ENCODE measurements around the gene EVA1A.
"Not testable (repeated sequence)": the region's sequence is repeated elsewhere in the genome, so short reads cannot be mapped to it uniquely, and the experiment has no call there.

Gene EVA1A

DNA sequence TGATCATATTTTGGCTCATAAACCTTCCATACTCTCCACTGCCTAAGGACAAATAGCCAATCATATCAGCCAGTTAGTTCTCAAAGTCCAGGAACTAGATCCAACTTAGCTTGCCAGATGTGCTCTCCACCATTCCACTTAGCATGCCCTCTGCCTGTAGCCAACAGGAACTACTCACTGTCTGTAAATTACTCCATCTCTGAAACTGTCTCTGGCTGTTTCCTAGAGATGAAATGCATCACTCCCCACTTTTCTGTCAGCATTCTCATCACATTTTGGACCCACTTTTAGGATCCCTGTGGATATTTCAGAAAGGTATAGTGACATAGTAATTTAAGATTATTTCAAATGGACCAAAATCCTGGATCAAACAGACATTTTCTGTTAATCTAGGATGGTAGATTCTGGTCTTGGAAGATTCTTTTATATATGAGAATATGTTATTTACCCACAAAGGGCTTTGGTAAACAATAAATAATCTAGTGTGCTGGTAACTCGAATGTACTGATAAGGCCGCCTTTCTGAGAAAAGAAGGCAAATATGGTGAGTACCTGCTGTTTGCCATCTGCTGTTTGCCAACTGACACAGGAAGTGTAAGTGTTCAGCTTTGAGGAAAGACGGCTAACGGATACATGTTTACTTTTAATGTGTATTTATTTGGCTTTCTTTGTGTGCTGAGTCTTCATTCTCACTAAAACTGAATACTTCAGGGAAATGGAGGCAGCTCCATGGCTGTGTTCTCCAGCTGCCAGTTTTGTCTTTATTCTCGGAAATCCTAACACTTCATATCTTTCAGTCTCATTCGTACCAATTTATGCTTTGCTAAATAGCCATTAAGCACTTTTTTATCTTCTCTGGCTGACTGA is 79.5 kb downstream of the EVA1A start:
- Histone ChIP-seq H3K9me3 (ENCODE audit: control insufficient read depth, insufficient read depth, low read length) (no peaks in the 10 kb centered on the region), H3K4me1 (ENCODE audit: control insufficient read depth, insufficient read depth, low read length) (peaks cover 6% of the 10 kb centered on the region), H3K4me3 (ENCODE audit: low read depth, low read length) (no peak overlapping the region), H3K9ac (ENCODE audit: low read depth, low read length) (no peak overlapping the region), H3K36me3 (ENCODE audit: control insufficient read depth, insufficient read depth, low read length) (no peaks in the 10 kb centered on the region), H3K27me3 (ENCODE audit: control insufficient read depth, insufficient read depth, low read length) (no peaks in the 10 kb centered on the region)

DNA sequence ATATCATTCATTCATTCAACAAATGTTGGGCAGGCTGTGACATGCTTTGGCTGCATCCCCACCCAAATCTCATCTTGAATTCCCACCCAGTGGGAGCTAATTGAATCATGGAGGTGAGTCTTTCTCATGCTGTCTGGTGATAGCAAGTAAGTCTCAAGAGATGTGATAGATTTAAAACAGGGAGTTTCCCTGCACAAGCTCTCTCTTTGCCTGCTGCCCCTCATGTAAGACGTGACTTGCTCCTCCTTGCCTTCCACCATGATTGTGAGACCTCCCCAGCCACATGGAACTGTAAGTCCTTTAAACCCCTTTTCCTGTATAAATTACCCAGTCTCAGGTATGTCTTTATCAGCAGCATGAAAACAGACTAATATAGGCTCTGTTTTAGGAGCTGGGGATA is 83.0 kb downstream of the EVA1A start:
- not testable (repeated sequence) for H3K27me3 ChIP-seq (ENCODE audit: control insufficient read depth, insufficient read depth, low read length); H3K4me3 ChIP-seq (ENCODE audit: low read depth, low read length); H3K9me3 ChIP-seq (ENCODE audit: control insufficient read depth, insufficient read depth, low read length); H3K36me3 ChIP-seq (ENCODE audit: control insufficient read depth, insufficient read depth, low read length); H3K9ac ChIP-seq (ENCODE audit: low read depth, low read length)
- H3K4me1 ChIP-seq (ENCODE audit: control insufficient read depth, insufficient read depth, low read length) = peaks cover 11% of the 10 kb centered on the region

DNA sequence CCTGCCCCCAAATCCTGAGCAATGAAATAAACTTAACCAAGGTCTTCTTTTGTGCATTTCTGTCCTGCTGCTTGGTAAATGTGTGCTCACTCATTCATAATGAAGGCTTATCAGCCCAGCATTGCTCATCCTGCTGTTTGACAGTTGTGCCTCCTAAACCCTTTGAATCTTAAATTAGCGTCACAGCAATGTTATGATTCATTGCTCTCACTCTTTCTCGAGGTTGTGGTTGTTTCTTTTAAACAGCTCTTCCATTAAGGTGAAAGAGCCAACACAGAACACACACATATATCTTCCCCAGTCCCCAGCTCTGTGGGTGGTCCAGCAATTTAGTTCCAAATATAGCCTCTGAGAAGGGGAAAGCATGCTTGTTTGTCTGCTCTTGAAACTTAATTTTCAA is 84.0 kb downstream of the EVA1A start:
- H3K4me3 ChIP-seq (ENCODE audit: low read depth, low read length) = no peak overlapping the region

DNA sequence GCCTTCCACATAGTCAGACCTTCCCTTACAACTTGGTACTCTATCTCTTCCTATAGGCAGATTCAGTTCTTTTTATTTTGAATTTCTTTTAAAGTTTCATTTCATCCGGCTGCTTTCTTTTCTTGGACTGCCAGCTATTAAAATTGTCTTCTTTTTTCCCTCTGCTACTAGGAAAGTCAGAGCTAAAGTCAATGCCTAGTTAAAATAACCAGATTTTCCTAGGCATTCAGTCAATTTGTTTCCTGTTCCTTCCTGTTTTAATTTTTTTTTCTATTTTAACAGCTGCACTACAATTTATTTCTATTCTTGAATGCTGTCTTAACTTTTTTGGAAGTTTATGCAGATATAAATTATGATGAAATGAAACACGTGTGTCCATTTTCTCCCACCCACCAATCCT is 84.8 kb downstream of the EVA1A start:
- no peak overlapping the region for H3K9ac ChIP-seq (ENCODE audit: low read depth, low read length)
- no peaks in the 10 kb centered on the region for H3K9me3 ChIP-seq (ENCODE audit: control insufficient read depth, insufficient read depth, low read length)
- no peaks in the 10 kb centered on the region for H3K36me3 ChIP-seq (ENCODE audit: control insufficient read depth, insufficient read depth, low read length)
- H3K27me3 ChIP-seq (ENCODE audit: control insufficient read depth, insufficient read depth, low read length) = no peaks in the 10 kb centered on the region
- no peak overlapping the region for H3K4me3 ChIP-seq (ENCODE audit: low read depth, low read length)
- H3K4me1 ChIP-seq (ENCODE audit: control insufficient read depth, insufficient read depth, low read length) = peaks cover 11% of the 10 kb centered on the region

More for the DNA sequence above, 84.0 kb downstream of the EVA1A start:
- H3K4me1 ChIP-seq (ENCODE audit: control insufficient read depth, insufficient read depth, low read length) = peaks cover 11% of the 10 kb centered on the region
- H3K27me3 ChIP-seq (ENCODE audit: control insufficient read depth, insufficient read depth, low read length) = no peaks in the 10 kb centered on the region
- H3K36me3 ChIP-seq (ENCODE audit: control insufficient read depth, insufficient read depth, low read length) = no peaks in the 10 kb centered on the region
- no peaks in the 10 kb centered on the region for H3K9me3 ChIP-seq (ENCODE audit: control insufficient read depth, insufficient read depth, low read length)
- H3K9ac ChIP-seq (ENCODE audit: low read depth, low read length) = no peak overlapping the region

DNA sequence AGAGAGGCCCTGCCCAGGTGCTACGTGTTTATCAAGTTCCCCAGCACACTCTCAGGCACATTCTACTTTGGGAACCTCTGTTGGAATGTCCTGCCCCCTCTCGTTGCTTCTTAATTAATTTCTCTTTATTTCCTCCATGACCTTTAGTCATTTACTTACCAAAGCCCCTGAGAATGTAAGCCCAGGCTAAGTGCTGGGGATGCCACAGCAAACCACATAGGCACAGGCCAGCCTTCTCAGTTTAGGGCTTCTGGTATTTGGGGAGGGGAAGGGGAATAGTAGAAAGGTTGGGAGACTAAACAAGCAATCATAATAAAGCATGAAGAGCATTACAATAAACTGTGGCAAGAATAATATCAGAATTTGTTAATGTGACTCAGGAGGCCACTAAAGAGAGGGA is 85.7 kb downstream of the EVA1A start:
- H3K4me3 ChIP-seq (ENCODE audit: low read depth, low read length) = no peak overlapping the region
- H3K27me3 ChIP-seq (ENCODE audit: control insufficient read depth, insufficient read depth, low read length) = no peaks in the 10 kb centered on the region
- peaks cover 11% of the 10 kb centered on the region for H3K4me1 ChIP-seq (ENCODE audit: control insufficient read depth, insufficient read depth, low read length)

DNA sequence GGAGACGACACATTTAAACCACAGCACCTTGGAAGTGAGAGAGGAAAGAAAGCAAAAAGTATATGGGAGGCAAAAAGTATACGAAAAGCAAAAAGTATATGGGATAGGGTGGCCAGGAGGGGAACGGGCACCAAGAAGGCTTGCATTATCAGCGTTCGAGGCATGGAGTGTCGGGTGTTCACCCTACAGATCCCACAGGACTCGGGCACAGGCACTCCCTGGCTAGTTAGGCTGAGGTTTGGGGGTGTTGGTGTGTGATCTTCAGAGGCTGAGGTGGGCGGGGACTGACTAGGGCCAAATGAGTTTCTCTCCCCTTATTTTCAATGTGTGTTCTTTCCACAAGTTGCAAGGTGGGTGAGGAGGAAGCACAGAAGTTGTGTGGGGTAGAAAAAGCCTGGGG is 86.6 kb downstream of the EVA1A start:
- H3K27me3 ChIP-seq (ENCODE audit: control insufficient read depth, insufficient read depth, low read length) = no peaks in the 10 kb centered on the region
- peaks cover 11% of the 10 kb centered on the region for H3K4me1 ChIP-seq (ENCODE audit: control insufficient read depth, insufficient read depth, low read length)

More for the DNA sequence above, 85.7 kb downstream of the EVA1A start:
- no peak overlapping the region for H3K9ac ChIP-seq (ENCODE audit: low read depth, low read length)
- no peaks in the 10 kb centered on the region for H3K36me3 ChIP-seq (ENCODE audit: control insufficient read depth, insufficient read depth, low read length)
- H3K9me3 ChIP-seq (ENCODE audit: control insufficient read depth, insufficient read depth, low read length) = no peaks in the 10 kb centered on the region

DNA sequence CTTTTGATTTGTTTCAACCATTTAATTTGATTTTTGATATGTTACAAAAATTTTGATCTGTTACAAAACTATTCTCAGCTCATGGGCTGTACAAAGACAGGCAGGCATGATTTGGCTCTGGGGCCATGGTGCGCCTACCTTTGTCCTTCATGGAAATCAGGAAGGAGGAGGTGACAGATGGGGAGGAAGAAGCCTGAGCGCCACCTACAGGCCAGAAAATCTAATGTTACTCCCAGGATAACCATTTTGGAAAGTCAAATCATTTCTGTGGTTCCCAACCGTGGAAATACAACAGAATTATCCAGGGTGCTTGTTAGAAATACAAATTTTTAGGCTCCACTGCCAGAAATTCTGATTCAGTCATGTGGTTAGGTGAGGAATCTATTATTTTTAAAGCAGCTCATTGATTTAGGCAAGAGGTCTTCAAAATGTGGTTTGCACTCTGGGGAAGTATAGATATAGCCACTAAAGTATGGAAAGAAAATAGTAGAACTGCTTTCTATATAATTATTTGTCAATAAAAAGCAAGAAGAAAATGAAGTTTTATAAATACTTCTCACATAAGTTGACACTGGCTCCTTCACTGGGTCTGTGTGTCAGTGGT is 93.9 kb downstream of the EVA1A start:
- Histone ChIP-seq H3K9me3 (ENCODE audit: control insufficient read depth, insufficient read depth, low read length) (no peaks in the 10 kb centered on the region), H3K9ac (ENCODE audit: low read depth, low read length) (no peak overlapping the region), H3K4me1 (ENCODE audit: control insufficient read depth, insufficient read depth, low read length) (peaks cover 2% of the 10 kb centered on the region), H3K27me3 (ENCODE audit: control insufficient read depth, insufficient read depth, low read length) (no peaks in the 10 kb centered on the region), H3K36me3 (ENCODE audit: control insufficient read depth, insufficient read depth, low read length) (no peaks in the 10 kb centered on the region), H3K4me3 (ENCODE audit: low read depth, low read length) (no peak overlapping the region)

More for the DNA sequence above, 86.6 kb downstream of the EVA1A start:
- Histone ChIP-seq H3K4me3 (ENCODE audit: low read depth, low read length) (no peak overlapping the region), H3K9ac (ENCODE audit: low read depth, low read length) (no peak overlapping the region), H3K36me3 (ENCODE audit: control insufficient read depth, insufficient read depth, low read length) (no peaks in the 10 kb centered on the region), H3K9me3 (ENCODE audit: control insufficient read depth, insufficient read depth, low read length) (no peaks in the 10 kb centered on the region)

DNA sequence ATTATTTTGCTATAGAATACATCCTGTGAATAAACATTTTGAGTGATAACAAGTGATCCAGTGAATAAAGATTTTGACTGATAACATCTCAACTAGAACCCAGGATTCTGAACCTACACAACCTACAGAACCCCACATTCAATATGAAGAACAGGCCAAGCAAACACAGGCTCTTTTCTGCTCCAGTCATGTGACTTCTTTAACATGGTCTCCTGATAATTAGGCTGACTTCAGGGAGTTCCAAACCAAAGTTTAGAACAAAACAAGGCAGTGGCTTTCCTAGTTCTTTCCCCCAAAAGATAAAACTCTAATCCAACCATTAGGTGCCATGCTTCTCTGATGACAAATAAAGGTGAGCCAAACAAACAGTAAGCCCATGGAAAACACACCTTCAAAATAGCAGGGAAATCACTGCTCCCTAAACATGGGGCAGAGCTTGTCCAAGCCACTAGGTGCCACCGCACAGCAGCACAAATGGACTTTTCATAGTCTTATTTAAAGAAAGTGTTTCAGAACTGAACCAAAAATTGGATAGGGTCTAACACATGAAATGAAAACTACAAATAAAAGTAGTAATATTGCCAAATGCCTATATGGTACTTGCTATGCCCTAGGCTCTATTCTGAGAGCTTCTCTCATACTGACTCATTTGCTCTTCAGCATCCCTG is 95.3 kb downstream of the EVA1A start:
- Histone ChIP-seq H3K27me3 (ENCODE audit: control insufficient read depth, insufficient read depth, low read length) (no peaks in the 10 kb centered on the region), H3K9me3 (ENCODE audit: control insufficient read depth, insufficient read depth, low read length) (no peaks in the 10 kb centered on the region), H3K9ac (ENCODE audit: low read depth, low read length) (no peak overlapping the region), H3K36me3 (ENCODE audit: control insufficient read depth, insufficient read depth, low read length) (no peaks in the 10 kb centered on the region), H3K4me3 (ENCODE audit: low read depth, low read length) (no peak overlapping the region), H3K4me1 (ENCODE audit: control insufficient read depth, insufficient read depth, low read length) (peaks cover 3% of the 10 kb centered on the region)

DNA sequence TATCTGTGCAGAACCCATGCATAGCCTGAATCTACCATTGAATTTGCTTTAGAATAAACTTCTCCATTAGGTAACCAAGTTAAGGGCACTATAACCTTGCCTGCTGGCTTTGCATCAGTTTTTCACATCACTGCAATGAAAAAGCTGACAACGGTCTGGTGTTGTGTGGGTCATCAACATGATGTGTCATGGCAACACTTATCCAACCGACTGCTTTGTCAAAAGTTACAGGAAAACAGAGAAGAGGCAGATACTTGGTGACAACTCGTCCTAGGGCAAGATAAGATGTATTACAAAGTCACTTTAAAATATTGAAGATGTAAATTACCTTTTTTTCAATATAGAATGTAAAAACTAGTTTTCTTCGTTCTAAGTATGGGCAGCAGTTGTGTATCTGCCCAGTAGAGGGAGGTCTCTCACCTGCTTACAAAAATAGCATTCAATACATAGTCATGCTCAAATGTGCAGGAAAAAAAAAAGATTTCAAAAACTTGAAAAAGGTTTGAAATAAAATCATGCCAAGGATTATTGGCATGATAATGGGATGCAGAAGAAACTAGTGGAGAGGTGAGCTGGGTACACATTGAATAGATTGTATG is 96.3 kb downstream of the EVA1A start:
- Histone ChIP-seq H3K9me3 (ENCODE audit: control insufficient read depth, insufficient read depth, low read length) (no peaks in the 10 kb centered on the region), H3K9ac (ENCODE audit: low read depth, low read length) (no peak overlapping the region), H3K4me1 (ENCODE audit: control insufficient read depth, insufficient read depth, low read length) (peaks cover 3% of the 10 kb centered on the region), H3K36me3 (ENCODE audit: control insufficient read depth, insufficient read depth, low read length) (no peaks in the 10 kb centered on the region), H3K4me3 (ENCODE audit: low read depth, low read length) (no peak overlapping the region), H3K27me3 (ENCODE audit: control insufficient read depth, insufficient read depth, low read length) (no peaks in the 10 kb centered on the region)

DNA sequence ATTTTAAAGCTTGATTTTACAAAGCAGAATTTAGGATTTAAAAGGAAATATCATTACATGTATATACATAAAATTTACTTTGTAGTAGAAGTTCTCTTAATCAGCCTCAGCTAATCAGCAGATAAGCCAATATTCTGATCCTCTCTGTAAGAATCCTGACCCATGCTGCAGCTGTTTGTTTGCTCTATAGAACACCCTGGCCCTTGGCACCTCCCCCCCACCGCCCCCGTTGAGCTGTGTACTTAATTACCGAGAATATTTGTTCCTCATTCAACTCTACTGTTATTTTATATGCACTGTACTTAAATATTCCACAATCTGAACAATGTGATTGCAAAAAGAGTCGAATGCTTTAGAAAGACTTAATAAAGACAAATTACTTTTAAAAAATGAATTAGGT is 98.0 kb downstream of the EVA1A start:
- Histone ChIP-seq H3K4me3 (ENCODE audit: low read depth, low read length) (no peak overlapping the region), H3K9me3 (ENCODE audit: control insufficient read depth, insufficient read depth, low read length) (no peaks in the 10 kb centered on the region), H3K9ac (ENCODE audit: low read depth, low read length) (no peak overlapping the region), H3K4me1 (ENCODE audit: control insufficient read depth, insufficient read depth, low read length) (peaks cover 3% of the 10 kb centered on the region), H3K36me3 (ENCODE audit: control insufficient read depth, insufficient read depth, low read length) (no peaks in the 10 kb centered on the region), H3K27me3 (ENCODE audit: control insufficient read depth, insufficient read depth, low read length) (no peaks in the 10 kb centered on the region)

DNA sequence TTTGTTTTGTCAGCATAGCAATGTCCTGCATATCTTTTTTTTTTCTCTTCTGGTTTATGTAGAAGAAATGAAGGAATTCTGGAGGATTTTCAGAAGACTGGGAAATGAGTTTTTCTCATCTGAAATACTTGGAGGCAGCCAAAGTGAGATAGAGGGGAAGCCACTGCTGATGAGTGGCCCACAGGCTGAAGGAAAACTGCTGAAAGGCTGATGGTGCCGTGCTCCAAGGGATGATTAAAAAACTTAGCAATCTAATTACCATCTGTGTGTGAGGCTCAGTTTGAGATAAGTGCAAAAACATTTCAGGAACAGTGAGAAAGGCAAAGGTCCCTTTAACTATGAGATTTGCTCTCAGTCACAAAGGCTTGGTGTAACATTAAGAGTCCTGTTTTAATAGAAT is 98.5 kb downstream of the EVA1A start:
- no peaks in the 10 kb centered on the region for H3K36me3 ChIP-seq (ENCODE audit: control insufficient read depth, insufficient read depth, low read length)
- no peaks in the 10 kb centered on the region for H3K27me3 ChIP-seq (ENCODE audit: control insufficient read depth, insufficient read depth, low read length)
- H3K4me1 ChIP-seq (ENCODE audit: control insufficient read depth, insufficient read depth, low read length) = peaks cover 3% of the 10 kb centered on the region
- H3K4me3 ChIP-seq (ENCODE audit: low read depth, low read length) = no peak overlapping the region
- no peaks in the 10 kb centered on the region for H3K9me3 ChIP-seq (ENCODE audit: control insufficient read depth, insufficient read depth, low read length)
- no peak overlapping the region for H3K9ac ChIP-seq (ENCODE audit: low read depth, low read length)
